Hippocampal formation (tissue), 2 donors: Measurements from ENCODE around the gene B4GAT1.
"Not testable (repeated sequence)": the region's sequence is repeated elsewhere in the genome, so short reads cannot be mapped to it uniquely, and the experiment has no call there.

Source experiments
- DNase-seq, 2 donors: peaks; one replicate each; lab custom pipeline; 2025; lab: John Stamatoyannopoulos, UW

Gene B4GAT1

DNA sequence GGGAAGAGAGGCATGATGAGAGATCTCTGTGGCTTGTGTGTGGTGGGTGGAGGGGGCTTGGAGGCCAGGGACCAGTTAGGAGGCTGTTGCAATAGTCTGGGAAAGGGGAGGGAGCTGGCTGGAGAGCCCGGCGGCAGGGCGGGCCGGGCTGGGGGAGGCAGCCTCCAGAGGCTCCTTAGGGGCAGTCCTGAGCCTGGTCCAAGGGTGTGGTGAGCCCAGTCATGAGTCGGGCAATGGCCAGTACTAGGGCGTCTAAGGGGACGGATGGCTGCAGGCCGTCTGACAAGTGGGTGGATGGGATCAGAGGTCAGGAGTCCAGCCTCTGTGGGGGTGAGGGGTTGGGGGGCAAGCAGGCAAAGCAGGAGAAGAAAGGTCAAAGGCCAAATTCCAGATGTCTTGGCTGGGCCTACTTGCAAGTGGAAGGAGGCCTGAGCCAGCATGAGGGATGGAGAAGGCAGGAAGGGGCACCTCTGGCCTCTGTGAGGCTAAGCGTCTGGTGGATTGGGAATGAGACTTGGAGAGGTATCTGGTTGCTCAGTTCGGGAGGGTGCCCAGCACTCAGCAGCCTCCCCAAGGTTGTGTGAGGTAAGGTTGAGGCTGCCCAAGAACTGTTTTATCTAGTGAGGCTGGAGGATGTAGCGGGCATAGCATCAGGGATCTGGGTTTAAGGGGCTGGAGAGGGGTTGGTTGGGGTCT is 24.5 kb downstream of the B4GAT1 start:
- DNase-seq: no peak

DNA sequence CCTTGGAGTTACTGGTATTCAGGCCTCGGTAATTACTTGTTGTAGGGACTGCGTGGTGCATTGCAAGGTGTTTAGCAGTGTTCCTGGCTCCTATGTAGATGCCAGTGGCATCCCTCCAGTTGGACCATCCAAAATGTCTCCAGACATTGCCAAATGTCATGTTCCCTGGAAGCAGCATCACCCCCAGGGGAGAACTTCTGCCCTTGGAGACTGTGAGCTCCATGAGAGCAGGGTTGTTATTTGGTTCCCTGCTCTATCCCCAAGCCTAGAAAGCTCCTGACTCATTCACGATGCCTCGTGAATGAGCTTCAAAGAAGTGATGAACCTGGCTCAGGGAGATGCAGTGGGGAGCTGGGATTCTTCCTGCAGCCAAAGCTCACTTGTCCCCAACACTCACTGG is 25.8 kb downstream of the B4GAT1 start:
- no peak for DNase-seq

DNA sequence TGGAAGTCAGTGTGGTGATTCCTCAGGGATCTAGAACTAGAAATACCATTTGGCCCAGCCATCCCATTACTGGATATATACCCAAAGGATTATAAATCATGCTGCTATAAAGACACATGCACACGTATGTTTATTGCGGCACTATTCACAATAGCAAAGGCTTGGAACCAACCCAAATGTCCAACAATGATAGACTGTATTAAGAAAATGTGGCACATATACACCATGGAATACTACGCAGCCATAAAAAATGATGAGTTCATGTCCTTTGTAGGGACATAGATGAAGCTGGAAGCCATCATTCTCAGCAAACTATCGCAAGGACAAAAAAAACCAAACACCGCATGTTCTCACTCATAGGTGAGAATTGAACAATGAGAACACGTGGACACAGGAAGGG is 26.7 kb downstream of the B4GAT1 start:
- not testable (repeated sequence) for DNase-seq

DNA sequence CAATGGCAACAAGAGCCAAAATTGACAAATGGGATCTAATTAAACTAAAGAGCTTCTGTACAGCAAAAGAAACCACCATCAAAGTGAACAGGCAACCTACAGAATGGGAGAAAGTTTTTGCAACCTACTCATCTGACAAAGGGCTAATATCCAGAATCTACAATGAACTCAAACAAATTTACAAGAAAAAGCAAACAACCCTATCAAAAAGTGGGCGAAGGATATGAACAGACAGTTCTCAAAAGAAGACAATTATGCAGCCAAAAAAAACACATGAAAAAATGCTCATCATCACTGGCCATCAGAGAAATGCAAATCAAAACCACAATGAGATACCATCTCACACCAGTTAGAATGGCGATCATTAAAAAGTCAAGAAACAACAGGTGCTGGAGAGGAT is 27.1 kb downstream of the B4GAT1 start:
- not testable (repeated sequence) for DNase-seq

DNA sequence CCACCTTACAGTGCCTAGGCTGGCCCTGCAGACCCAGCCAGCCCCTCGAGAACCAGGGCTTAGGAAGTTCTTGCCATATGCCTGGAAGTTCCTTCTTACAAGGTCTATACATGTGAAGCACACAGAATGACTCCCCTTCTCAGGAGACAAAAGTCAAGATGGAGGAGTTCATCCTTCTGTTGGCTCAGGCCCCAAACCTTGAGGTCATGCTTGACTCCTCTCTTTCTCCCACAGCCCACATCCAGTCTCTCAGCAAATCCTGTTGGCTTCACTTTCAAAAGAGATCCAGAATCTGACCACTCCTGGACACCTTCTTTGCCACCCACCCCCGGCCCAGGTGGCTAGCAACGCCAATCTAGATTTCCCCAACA is 28.8 kb downstream of the B4GAT1 start:
- DNase-seq: no peak

DNA sequence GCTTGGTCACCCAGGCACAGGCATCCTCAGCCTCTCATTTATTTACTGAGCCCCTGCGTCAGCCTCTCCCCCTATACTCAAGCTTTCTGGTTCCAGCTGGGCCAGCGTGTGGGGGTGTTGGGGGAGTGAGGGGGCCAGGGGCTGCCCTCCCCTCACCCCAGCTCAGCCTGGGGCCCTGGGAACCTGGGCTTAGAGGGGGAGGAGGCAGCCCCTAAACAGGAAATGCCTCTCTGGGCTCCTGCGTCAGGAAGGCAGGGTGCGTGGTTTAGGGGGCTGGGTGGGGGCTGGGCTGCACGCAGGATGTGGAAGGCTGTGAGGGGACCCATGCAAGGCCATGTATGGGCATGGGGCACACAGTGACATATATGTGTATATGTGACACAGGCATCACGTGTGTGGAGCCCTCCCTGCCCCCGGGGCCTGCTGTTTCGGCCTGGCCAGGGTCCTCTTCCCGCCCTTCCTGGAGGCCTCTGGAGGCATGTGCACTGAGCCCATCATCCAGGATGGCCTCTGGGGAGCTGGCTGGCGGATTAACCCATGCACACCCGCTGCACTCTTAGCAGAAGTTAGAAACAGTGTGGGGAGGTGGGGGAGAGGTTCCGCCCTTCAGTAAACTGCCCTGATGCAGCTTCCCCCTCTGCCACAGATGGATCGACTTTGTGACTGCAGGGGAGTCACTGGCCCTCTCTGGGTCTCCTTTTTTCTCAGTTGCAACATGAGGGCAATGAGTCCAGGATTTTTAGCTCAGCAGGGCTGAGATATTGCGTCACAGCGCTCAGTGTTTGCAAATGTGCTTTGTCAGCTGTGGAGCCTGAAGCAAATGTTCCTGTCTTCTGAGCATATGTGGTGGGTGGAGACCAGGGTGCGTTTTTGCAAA is 29.5 kb downstream of the B4GAT1 start:
- DNase-seq: no peak

DNA sequence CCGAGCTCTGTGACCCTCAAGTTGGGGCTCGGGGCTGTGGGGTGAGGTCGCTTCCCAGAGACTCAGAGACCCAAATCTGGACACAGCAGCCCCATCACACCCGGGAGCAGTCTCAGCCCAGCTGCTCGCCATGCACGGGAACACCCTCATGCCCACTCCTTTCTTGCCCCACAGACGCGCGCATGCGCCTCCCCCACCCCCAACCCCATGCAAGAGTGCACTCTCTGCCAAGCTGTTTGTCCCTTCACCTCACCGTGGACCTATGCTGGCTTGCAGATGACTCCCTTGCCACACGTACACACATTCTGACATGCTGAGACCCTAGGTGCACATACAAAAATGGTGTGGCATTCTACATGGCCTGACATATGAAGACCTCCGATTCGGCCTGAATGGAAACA is 30.1 kb downstream of the B4GAT1 start:
- DNase-seq: no peak

DNA sequence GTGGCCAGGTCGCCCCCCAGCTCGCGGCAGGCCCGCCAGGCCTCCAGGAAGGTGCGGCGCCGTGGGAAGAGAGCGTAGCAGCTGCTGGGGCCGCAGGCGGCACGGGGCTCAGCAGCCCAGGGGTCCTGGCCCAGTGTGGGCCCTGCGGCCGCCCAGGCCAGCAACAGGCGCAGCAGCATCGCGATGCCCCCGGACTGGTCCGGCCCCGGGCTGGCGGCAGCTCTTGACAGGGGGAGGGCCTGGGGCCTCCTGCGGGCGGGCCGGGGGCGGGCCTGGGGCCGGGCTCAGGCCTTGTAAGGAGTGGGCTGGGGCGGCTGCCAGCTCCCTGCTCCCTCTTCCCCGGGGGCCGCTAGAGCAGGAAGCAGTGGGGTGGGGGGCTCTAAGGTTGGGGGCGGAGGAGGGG is 30.6 kb downstream of the B4GAT1 start, which contains the start of gene CD248:
TSS of gene CD248 (minus strand) at position 196 of the 403 bp plus-strand sequence. CDS start at position 179, 17 bp downstream.
- DNase-seq: no peak

DNA sequence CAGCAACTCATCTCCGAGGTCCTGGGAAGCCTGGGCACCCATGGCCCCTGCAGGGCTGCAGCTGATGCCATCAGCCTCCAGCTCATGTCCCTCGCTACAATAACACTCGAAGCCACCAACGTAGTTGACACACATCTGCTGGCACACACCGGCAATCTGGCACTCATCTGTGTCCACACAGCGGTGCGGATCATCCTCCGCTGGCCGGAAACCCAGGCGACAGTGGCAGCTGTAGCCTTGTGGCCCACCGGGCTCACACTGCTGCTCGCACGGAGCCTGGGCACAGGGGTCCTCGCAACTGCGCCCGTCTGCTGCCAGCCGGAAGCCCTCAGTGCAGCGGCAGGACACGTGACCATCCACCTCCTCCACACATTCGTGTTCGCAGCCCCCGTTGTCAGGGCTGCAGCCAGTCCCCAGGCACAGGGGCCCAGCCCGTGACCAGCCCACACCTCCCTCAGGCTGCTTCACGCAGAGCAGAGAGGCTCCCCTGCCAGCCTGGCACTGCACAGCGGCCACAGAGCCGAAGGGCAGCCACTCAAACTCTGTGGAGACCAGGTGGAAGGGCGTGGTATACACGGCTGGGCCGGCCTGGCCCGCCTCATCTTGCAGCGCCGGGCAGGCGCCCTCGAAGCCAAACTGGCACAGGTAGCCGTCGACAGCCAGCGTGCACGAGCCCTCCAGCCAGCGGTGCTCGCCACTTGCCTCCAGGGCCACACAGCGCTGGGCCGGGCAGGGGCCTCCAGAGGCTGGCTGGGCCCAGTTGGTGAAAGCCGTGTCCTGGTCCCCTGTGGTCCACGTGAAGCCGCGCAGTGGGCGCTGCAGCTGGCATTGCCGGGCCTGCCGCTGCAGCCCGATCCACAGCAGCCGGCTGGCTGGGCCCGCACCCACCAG is 31.3 kb downstream of the B4GAT1 start:
- DNase-seq: no peak

DNA sequence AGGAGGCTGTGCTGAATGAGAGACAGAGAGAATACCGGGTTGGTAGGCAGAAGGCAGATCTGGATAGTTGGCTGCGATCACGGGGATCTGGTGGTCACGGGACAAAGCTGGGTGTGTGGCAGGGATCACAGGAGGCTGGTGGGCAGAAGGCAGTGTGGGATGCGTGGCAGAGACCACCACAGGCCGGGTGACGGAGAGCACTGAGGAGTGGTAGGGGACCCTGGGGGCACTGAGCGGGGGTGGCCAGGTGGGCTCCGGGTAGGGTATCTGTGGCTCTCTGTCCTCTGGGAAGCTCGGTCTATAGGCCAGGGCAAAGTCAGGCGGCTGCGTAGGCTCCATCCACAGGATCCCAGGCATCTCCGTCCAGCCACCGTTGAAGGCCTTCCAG is 31.9 kb downstream of the B4GAT1 start:
- DNase-seq: no peak

DNA sequence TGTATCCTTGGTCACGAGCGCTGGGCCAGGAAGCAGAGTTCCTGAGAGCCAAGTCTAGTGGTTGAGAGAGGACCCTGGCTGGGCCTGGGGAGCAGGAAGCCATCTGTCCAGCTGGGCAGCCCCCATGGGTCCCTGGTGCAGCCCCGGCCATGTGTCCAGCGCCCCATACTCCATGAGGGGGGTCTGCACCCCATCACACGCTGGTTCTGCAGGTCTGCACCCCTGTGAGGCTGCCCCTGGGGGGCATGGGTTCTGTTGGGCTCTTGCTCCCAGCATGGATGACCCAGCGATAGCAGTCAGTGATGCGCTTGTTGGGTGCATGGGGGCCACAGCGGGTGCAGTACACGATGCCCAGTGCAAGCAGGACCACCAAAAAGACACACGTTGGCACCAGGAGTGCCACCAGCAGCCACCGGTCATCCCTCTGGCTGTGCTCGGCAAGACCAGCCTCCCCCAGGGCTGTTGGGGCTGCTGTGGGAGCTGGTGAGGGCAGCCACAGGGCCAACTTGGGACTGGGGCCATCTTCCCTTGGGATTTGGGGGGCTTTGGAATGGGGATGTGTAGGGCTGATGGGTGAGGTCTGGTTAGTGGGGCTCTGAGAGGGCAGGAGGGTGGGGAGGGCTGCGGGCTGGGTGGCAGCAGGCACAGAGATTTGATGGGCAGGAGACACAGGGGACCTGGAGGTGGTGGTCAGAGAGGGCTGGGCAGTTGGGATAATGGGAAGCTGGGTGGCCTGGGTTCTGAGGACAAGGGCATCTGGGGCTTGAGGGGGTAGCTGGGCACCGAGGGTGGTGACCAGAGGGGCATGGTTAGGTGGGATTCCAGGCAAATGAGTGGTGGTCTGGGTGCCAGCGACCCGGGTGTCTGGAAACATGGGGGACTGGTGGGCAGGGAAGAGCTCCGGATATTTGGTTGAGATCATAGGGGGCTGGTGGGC is 32.6 kb downstream of the B4GAT1 start:
- no peak for DNase-seq

DNA sequence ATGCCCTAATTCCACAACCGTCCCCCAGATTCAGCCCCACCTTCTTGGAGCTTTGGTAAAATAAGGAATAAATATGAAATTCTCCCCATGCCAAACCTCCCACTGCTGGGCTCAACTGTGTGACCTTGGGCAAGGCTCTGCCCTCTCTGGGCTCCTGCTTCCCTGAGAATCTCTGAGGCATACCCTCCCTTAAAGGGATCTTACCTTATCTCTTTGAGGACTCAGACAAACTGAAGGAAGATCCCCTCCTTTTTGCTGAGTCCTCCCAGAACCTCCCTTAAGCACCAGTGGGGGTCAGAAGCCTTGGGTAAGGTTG is 33.3 kb downstream of the B4GAT1 start:
- DNase-seq: no peak

DNA sequence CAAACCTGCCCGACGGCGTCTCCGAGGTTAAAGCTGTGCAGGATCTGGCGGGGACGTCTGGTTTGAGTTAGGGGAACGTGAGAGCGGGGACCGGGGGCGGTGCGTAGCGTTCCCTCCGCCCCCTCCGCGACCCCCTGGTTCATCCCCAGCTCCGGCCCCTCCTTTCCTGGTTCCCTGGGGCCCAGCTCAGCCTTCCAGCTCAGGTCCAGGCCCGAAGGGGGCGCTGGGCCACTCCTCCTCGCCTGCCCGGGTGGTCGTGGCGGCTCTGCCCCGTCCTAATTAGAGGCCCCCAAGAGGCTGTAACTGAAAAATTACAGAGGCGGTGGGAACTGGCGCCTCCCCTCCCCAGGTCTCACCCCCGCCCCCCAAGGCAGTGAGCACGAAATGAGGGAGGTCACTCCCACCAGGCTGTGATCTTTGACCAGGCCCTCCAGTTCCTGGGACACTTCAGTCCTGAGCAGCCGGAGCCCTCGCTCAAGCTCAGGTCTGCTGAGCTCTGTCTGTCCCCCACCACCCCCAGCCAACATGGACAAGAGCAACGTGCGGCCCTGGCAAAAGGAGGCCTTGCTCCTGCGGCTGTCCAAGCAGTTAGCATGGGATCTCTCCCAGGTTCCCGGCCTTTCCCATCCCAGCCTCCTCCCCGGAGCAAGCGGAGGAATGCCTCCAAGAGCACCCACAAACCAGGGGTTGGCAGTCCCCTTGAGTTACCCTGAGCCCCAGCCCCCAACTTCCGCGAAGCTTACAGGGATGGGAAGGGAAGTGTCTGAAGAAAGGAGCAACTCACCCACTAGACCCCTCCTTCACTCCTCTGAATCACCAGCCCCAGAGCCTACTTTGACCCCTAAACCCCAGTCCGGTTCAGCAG is 33.9 kb downstream of the B4GAT1 start:
- no peak for DNase-seq

DNA sequence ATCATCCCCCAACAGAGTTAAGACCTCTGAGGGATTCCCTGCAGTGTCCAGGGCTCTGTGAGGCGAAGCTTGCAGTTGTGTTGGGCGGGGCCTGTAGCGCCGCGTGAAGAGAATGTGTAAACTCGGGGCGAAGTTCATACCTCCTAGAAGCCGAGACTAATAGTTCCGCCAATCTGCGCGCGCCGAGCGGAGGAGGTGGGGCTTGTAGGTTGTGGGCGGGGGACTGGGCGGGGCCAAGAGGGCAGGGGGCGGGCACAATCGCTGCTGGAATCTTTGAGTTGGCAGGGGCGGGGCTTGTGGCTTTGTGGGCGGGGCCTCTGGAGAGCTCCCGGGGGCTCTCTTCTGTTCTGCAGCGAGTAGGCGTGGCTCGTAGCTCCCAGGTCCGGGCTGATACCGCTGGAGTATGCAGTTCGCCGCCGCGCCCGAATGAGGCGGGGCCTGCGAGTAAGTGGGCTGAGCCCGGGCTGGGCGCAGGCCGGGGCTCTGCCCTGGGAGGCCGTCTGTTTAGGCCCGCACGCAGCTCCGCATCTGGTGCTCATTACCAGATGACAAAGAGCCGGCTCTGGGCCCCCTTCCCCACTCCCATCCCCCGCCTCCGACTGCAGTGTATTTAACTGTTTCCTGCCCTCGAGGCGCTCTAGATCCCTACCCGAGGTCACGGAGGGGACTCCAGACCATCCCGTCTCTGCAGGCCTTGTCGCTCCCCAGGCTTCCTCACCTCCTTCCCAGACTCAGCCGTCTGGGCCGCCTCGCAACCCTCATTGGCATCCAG is 34.7 kb downstream of the B4GAT1 start:
- DNase-seq: peak; percentile 92 to 95

DNA sequence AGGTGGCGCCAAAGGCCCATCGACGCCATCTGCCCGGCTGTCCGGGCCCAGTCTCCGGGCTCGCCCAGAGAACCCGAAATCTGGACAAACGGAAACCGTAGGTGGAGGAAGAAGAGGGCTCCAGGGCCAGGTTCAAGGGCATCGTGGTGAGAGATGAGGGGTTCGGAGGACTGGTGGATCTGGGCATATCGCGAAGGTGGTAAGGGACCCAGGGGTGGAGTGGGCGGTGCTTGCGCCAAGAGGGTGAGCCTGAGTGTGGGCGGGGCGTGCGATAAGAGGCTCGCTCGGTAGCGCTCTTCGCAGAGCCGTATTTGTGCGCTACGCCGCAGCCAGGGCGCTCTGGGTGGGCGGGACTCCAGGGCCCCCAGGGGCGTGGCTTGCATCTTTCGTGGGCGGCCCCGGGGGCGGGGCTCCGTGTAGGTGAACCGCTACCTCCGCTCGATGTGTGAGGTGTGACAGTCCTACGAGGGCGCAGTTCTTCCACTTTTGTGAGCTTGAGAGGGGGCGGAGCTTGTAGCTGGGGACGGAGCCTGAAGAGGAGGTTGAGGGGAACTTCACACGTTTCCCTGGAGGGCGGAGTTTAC is 35.4 kb downstream of the B4GAT1 start:
- peak; percentile 65 to 84 for DNase-seq

DNA sequence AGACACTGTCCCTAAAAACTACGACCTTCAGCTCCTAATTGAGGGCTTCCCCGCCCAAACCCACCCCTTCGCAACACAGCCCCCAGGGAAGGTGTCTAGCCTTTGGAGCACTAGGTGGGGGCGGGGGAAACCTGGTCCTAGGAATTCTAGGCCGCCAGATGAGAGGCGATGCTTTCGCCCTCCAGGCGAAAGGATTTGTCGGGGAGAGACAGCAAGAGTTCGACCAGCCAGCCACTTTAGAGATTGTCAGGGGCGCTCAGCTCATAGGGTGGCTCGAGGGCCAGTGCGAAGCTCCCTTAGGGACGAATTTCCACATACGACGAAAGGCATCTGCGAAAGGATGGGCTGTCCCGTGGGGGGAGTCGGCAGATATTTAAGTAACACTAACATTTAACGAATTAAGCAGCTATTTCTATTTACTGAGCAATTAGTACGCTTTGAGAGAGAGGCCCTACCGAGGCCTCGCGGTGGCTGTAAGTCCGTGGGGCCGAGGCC is 35.9 kb downstream of the B4GAT1 start:
- no peak for DNase-seq

DNA sequence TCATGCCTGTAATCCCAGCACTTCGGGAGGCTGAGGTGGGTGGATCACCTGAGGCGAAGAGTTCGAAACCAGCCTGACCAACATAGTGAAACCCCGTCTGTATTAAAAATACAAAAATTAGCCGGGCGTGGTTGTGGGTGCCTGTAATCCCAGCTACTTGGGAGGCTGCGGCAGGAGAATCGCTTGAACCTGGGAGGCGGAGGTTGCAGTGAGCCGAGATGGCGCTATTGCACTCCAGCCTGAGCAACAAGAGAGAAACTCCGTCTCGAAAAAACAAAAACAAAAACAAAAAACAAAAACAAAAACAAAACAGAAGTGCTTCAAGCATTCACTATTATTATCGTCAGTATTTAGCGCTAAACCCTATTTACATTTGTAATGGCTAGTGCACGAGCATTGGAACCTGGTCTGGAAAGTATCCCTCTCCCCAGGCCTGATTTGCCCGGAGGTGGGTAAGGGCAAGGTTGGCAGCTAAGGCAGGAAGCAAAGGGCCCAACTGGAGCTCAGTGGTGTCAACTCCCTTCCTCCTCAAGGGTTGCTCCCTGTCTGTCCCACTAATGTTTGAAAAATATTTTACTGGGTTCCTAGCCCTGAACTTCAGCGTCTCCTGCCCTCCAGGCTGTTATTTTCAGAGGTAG is 36.5 kb downstream of the B4GAT1 start:
- not testable (repeated sequence) for DNase-seq

DNA sequence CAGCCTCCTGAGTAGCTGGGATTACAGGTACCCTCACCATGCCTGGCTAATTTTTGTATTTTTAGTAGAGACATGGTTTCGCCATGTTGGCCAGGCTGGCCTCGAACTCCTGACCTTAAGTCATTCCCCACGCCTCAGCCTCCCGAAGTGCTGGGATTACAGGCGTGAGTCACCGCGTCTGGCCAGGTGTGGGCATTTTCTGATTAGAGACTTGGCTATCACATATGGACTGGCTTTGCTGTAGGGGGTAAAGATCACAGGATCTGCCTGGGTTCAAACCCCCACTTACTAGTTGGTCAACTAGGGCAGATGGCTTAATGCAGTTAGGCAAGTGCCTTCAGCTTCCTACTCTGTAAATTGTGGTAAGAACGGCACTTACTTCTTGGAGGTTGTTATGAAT is 37.1 kb downstream of the B4GAT1 start:
- DNase-seq: no peak
